H1 (cell line): Measurements from ENCODE around the gene TSPOAP1. TPM values are rescaled to one million over a fixed set of nuclear protein-coding genes. Genes with fewer than 3 reads are reported as not detected.

ENCODE experiments used
- FOSL1 ChIP-seq: IDR thresholded peaks from 2 replicates; pipeline ENCODE4 v1.6.1; 2011; ENCODE audit warnings: mild to moderate bottlenecking, low read depth, low read length, moderate library complexity; ENCODE audit not compliant: insufficient read depth
- PHF8 ChIP-seq: fragments of 200-600 bp; sonication (generic); conservative IDR thresholded peaks from 2 replicates; pipeline ENCODE4 v1.7.1; 2012; ENCODE audit warnings: low read depth, mild to moderate bottlenecking, inconsistent platforms, low read length, moderate library complexity
- polyA plus RNA-seq, 7 experiments: library from polyadenylated mRNA; depleted of rRNA in 3 of 7; stranded (reverse) in 5 of 7; unstranded in 2 of 7; fragments of >200 nt in 5 of 7; fragments of 200-250 nt in 2 of 7; gene quantifications; 1 replicate in 5 of 7; 2 replicates in 1 of 7; 4 replicates in 1 of 7; pipeline versions ENCODE4 v1.2.1 to v1.2.3, GENCODE V29; 2011 to 2013; ENCODE audit warnings: missing spikeins in 2 of 7, mixed read lengths in 2 of 7
- total RNA-seq: library from RNA; stranded (reverse); fragmentation: NEBNext Ultra II Directional; extraction: Animal tissue kit (Norgen Biotek cat#: 25700); gene quantifications from 2 replicates; pipeline ENCODE4 v1.2.1, GENCODE V29; 2021

Gene TSPOAP1
- total and polyA plus RNA-seq, 2 of the 8 experiments (the other 6 are each of a cell fraction or from before 2014, with no cell fraction given) = 7.6 to 9.2 TPM

GRCh38 chr17:58323366-58324055, 5.1 kb downstream of the TSPOAP1 start (continued):
- TF ChIP-seq PHF8 (no peak), FOSL1 (no peak)
